SK-N-MC (cell line): ENCODE measurements around the gene OXCT1.

Experiments used
- EZH2 ChIP-seq: fragments of 200-600 bp; sonication (generic); IDR thresholded peaks from one replicate; pipeline ENCODE4 v1.6.1; 2017; ENCODE audit warnings: antibody characterized with exemption
- POLR2AphosphoS5 ChIP-seq: IDR thresholded peaks from 2 replicates; pipeline ENCODE4 v1.6.1; 2012; ENCODE audit warnings: mild to moderate bottlenecking, low read depth, low read length, borderline replicate concordance

DNA sequence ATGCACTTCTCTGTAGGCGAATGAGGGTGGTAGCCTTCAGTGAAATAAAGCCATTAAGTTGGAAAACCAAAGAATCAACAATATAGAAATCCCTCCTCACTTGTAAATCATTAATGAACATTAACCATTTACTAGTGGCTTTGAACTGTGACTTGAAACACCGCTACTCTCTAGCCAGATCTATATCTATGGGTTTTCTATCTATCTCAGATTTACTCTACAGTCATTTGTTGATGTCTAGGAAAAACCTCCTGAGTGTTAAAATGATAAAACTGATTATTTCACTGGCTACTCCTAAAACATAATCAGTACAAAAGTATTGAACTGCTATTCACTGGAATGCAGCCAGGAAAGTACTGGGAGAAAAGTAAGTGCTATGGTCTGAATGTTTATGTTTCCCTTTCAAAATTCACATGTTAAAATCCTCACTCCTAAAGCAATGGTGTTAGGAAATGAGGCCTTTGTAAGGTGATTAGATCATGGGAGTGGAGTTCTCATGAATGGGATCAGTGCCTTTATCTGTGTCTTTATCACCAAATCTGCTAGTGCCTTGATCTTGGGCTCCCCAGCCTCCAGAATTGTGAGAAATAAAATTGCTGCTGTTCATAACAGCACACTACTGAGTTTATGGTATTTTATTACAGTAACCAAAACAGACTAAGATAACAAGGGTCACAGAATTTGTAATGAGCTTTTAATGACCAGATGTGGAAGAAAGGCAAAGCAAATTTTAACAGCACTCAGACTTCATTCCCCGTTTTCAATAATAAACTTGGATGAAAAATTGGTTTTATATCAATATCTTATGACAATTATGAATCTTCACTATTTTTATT is 8.6 kb upstream of the OXCT1 start:
- no peak for TF ChIP-seq EZH2
- TF ChIP-seq POLR2AphosphoS5: no peak
